H9 (cell line): ENCODE measurements around the gene ZMIZ2. TPM values are rescaled to one million over a fixed set of nuclear protein-coding genes. Genes with fewer than 3 reads are reported as not detected.

ENCODE experiments used
- DNase-seq: peaks from one replicate; pipeline ENCODE4 v3.0.0-alpha.2; 2017
- H2AFZ ChIP-seq: one replicate; pipeline ENCODE4 v1.6.1; 2013; ENCODE audit warnings: mild to moderate bottlenecking, low read length, control low read depth, moderate library complexity
- H2AK5ac ChIP-seq: 2 replicates; pipeline ENCODE4 v1.6.1; 2013; ENCODE audit warnings: low read length, control low read depth, mixed read lengths; ENCODE audit not compliant: insufficient read length
- H2BK120ac ChIP-seq: one replicate; pipeline ENCODE4 v1.6.1; 2013; ENCODE audit warnings: low read depth, mild to moderate bottlenecking, low read length, control low read depth, inconsistent platforms; ENCODE audit not compliant: poor library complexity, severe bottlenecking
- H2BK12ac ChIP-seq: 2 replicates; pipeline ENCODE4 v1.6.1; 2013; ENCODE audit warnings: low read length, control low read depth, mixed read lengths, low read depth; ENCODE audit not compliant: insufficient read length
- H2BK15ac ChIP-seq: 2 replicates; pipeline ENCODE4 v1.6.1; 2013; ENCODE audit warnings: low read depth, low read length, control low read depth
- H2BK20ac ChIP-seq: one replicate; pipeline ENCODE4 v1.6.1; 2013; ENCODE audit warnings: low read depth, mild to moderate bottlenecking, low read length, control low read depth, inconsistent platforms; ENCODE audit not compliant: poor library complexity, severe bottlenecking
- H2BK5ac ChIP-seq: 2 replicates; pipeline ENCODE4 v1.6.1; 2013; ENCODE audit warnings: low read length, control low read depth, mixed read lengths; ENCODE audit not compliant: insufficient read length
- H3K14ac ChIP-seq: 2 replicates; pipeline ENCODE4 v1.6.1; 2013; ENCODE audit warnings: low read length, control low read depth; ENCODE audit not compliant: insufficient read depth
- H3K18ac ChIP-seq: 2 replicates; pipeline ENCODE4 v1.6.1; 2013; ENCODE audit warnings: low read depth, mild to moderate bottlenecking, mixed read lengths, low read length, control low read depth; ENCODE audit not compliant: insufficient read length
- H3K23ac ChIP-seq: 2 replicates; pipeline ENCODE4 v1.6.1; 2013; ENCODE audit warnings: low read length, control low read depth, mixed read lengths, low read depth; ENCODE audit not compliant: insufficient read length
- H3K23me2 ChIP-seq: 2 replicates; pipeline ENCODE4 v1.6.1; 2013; ENCODE audit warnings: low read depth, mild to moderate bottlenecking, mixed read lengths, low read length, control low read depth; ENCODE audit not compliant: insufficient read length, poor library complexity, severe bottlenecking
- H3K27ac ChIP-seq: 2 replicates; pipeline ENCODE4 v1.5.1; 2013; ENCODE audit warnings: low read length, control low read depth, mixed read lengths, low read depth; ENCODE audit not compliant: insufficient read length
- H3K27me3 ChIP-seq: 2 replicates; pipeline ENCODE4 v1.6.1; 2013; ENCODE audit warnings: low read length, control low read depth, inconsistent platforms; ENCODE audit not compliant: insufficient read depth
- H3K4ac ChIP-seq: 2 replicates; pipeline ENCODE4 v1.6.1; 2013; ENCODE audit warnings: low read depth, mild to moderate bottlenecking, control low read depth, inconsistent platforms, low read length, moderate library complexity
- H3K4me1 ChIP-seq: 2 replicates; pipeline ENCODE4 v1.6.1; 2013; ENCODE audit warnings: low read length, control low read depth, inconsistent platforms; ENCODE audit not compliant: insufficient read depth
- H3K4me2 ChIP-seq: 2 replicates; pipeline ENCODE4 v1.6.1; 2013; ENCODE audit warnings: low read length, control low read depth, mixed read lengths; ENCODE audit not compliant: insufficient read length, insufficient read depth
- H3K56ac ChIP-seq: 2 replicates; pipeline ENCODE4 v1.6.1; 2013; ENCODE audit warnings: low read depth, mild to moderate bottlenecking, mixed read lengths, low read length, control low read depth; ENCODE audit not compliant: insufficient read length
- H3K79me1 ChIP-seq: 2 replicates; pipeline ENCODE4 v1.6.1; 2013; ENCODE audit warnings: low read depth, mild to moderate bottlenecking, moderate library complexity, low read length, control low read depth, inconsistent platforms; ENCODE audit not compliant: insufficient read depth, poor library complexity, severe bottlenecking
- H3K79me2 ChIP-seq: 2 replicates; pipeline ENCODE4 v1.6.1; 2013; ENCODE audit warnings: low read length, control low read depth, inconsistent platforms; ENCODE audit not compliant: insufficient read depth
- H3K9ac ChIP-seq: 2 replicates; pipeline ENCODE4 v1.6.1; 2013; ENCODE audit warnings: low read length, control low read depth, mixed read lengths; ENCODE audit not compliant: insufficient read length; ENCODE audit errors: extremely low read depth
- H3K9me3 ChIP-seq: one replicate; pipeline ENCODE4 v1.6.1; 2013; ENCODE audit warnings: low read depth, low read length, inconsistent platforms; ENCODE audit not compliant: control insufficient read depth
- H3T11ph ChIP-seq: one replicate; pipeline ENCODE4 v1.6.1; 2013; ENCODE audit warnings: mild to moderate bottlenecking, low read length, control low read depth, inconsistent platforms
- H4K20me1 ChIP-seq: one replicate; pipeline ENCODE4 v1.6.1; 2013; ENCODE audit not compliant: control insufficient read depth, insufficient read length, insufficient read depth
- H4K5ac ChIP-seq: 2 replicates; pipeline ENCODE4 v1.6.1; 2013; ENCODE audit warnings: low read depth, mild to moderate bottlenecking, mixed read lengths, low read length, control low read depth; ENCODE audit not compliant: insufficient read length
- H4K8ac ChIP-seq: replicated peaks from 2 replicates; pipeline ENCODE4 v1.6.1; 2013; ENCODE audit warnings: low read length, control low read depth, mixed read lengths, low read depth; ENCODE audit not compliant: insufficient read length
- H4K91ac ChIP-seq: 2 replicates; pipeline ENCODE4 v1.6.1; 2013; ENCODE audit warnings: low read depth, mild to moderate bottlenecking, moderate library complexity, mixed read lengths, low read length, control low read depth; ENCODE audit not compliant: insufficient read length
- H3K27ac Mint-ChIP-seq, 3 experiments: 2 replicates in 2 of 3; 3 replicates in 1 of 3; pipeline ENCODE4 v1.8.0; 2020 to 2021; ENCODE audit warnings: mixed read lengths in 3 of 3, mild to moderate bottlenecking in 1 of 3, moderate library complexity in 1 of 3
- H3K27me3 Mint-ChIP-seq: 2 replicates; pipeline ENCODE4 v1.8.0; 2021; ENCODE audit warnings: low read depth, mild to moderate bottlenecking, moderate library complexity, mixed read lengths
- H3K36me3 Mint-ChIP-seq, 3 experiments: 2 replicates in 2 of 3; 3 replicates in 1 of 3; pipeline ENCODE4 v1.8.0; 2020 to 2021; ENCODE audit warnings: low read depth in 3 of 3, mixed read lengths in 3 of 3; ENCODE audit not compliant: insufficient read depth in 1 of 3
- H3K4me1 Mint-ChIP-seq, 2 experiments: 2 replicates each; pipeline ENCODE4 v1.8.0; 2020; ENCODE audit warnings: mixed read lengths in 2 of 2
- H3K4me3 Mint-ChIP-seq, 2 experiments: 2 replicates in 1 of 2; 3 replicates in 1 of 2; pipeline ENCODE4 v1.8.0; 2020 to 2021; ENCODE audit warnings: mild to moderate bottlenecking in 2 of 2, mixed read lengths in 2 of 2, moderate library complexity in 1 of 2
- H3K9me3 Mint-ChIP-seq, 2 experiments: 2 replicates in 1 of 2; 3 replicates in 1 of 2; pipeline ENCODE4 v1.8.0; 2020; ENCODE audit warnings: mild to moderate bottlenecking in 2 of 2, mixed read lengths in 2 of 2, moderate library complexity in 1 of 2
- WGBS: extraction: QIAGEN DNeasy Blood & Tissue Kit; methylation state at CpG from one replicate; pipeline ENCODE4 v1.1.7; 2013; ENCODE audit warnings: missing lambda C conversion rate, low lambda C conversion rate, mixed read lengths; ENCODE audit not compliant: insufficient read length; ENCODE audit errors: extremely low coverage; 5-methylcytosine and 5-hydroxymethylcytosine counted together
- total RNA-seq: library from RNA; stranded (reverse); gene quantifications from 2 replicates; pipeline ENCODE4 v1.2.1, GENCODE V29; 2021
- TF ChIP-seq, protein P1 (sequence below): fragments of 200-600 bp; sonication (generic); conservative IDR thresholded peaks from 3 replicates; pipeline ENCODE4 v1.8.0; 2021; ENCODE audit warnings: antibody characterized with exemption, mild to moderate bottlenecking

The ZMIZ2 gene
- total RNA-seq, 1 experiment from 2014 or later, result 72.9 TPM

DNA sequence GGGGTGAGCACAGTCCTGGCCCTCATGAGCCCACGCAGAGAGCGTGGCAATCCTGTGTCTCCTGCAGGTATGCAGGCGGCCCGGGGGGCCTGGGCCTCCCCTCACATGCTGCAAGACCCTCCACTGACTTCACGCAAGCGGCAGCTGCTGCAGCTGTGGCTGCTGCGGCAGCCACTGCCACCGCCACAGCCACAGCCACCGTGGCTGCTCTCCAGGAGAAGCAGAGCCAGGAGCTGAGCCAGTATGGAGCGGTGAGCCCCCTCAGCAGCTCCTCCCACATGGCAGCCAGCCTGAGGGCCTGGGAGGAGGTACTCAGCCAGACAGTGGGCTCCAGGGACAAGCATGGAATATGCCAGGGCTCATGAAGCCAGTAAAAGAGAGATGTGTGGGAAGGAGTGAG, 8.7 kb downstream of the ZMIZ2 start:
- no peaks in the 10 kb centered on the region for H4K20me1 ChIP-seq
- peaks cover 2 to 5% of the 10 kb centered on the region in 2 experiments; a peak in 3 of 4 replicates for H3K4me1 Mint-ChIP-seq
- H4K8ac ChIP-seq, result no peak overlapping the region
- H3K14ac ChIP-seq, result no peak overlapping the region
- H2BK5ac ChIP-seq, result no peak overlapping the region
- H3K4me2 ChIP-seq, result no peak overlapping the region
- no peaks in the 10 kb centered on the region for H3K4me1 ChIP-seq
- no peak overlapping the region for H2AFZ ChIP-seq
- no peak overlapping the region for H2BK12ac ChIP-seq
- H3K9me3 Mint-ChIP-seq, result no peaks in the 10 kb centered on the region
- no peak overlapping the region for H3K18ac ChIP-seq
- H2AK5ac ChIP-seq, result no peak overlapping the region
- no peak overlapping the region for H3T11ph ChIP-seq
- no peak overlapping the region for H3K4me3 Mint-ChIP-seq
- H2BK120ac ChIP-seq, result no peak overlapping the region
- H2BK20ac ChIP-seq, result no peak overlapping the region
- no peaks in the 10 kb centered on the region; the same call in 1 of the 2 replicates for H3K79me2 ChIP-seq
- H3K23me2 ChIP-seq, result no peaks in the 10 kb centered on the region
- H3K23ac ChIP-seq, result no peak overlapping the region
- peaks cover 12 to 35% (median 29%) of the 10 kb centered on the region in 3 experiments; a peak in 6 of 7 replicates for H3K36me3 Mint-ChIP-seq
- no peak overlapping the region for H4K5ac ChIP-seq
- TF ChIP-seq, protein P1, sequence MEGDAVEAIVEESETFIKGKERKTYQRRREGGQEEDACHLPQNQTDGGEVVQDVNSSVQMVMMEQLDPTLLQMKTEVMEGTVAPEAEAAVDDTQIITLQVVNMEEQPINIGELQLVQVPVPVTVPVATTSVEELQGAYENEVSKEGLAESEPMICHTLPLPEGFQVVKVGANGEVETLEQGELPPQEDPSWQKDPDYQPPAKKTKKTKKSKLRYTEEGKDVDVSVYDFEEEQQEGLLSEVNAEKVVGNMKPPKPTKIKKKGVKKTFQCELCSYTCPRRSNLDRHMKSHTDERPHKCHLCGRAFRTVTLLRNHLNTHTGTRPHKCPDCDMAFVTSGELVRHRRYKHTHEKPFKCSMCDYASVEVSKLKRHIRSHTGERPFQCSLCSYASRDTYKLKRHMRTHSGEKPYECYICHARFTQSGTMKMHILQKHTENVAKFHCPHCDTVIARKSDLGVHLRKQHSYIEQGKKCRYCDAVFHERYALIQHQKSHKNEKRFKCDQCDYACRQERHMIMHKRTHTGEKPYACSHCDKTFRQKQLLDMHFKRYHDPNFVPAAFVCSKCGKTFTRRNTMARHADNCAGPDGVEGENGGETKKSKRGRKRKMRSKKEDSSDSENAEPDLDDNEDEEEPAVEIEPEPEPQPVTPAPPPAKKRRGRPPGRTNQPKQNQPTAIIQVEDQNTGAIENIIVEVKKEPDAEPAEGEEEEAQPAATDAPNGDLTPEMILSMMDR, result no peak
- no peaks in the 10 kb centered on the region for H3K27me3 ChIP-seq
- no peak overlapping the region for H3K56ac ChIP-seq
- no peak overlapping the region for H3K27ac Mint-ChIP-seq
- H3K9me3 ChIP-seq, result no peaks in the 10 kb centered on the region
- H2BK15ac ChIP-seq, result no peak overlapping the region
- WGBS, result no CpG with 5 or more reads among the region's 10 CpGs
- no peak overlapping the region for H3K27ac ChIP-seq
- H3K79me1 ChIP-seq, result no peaks in the 10 kb centered on the region
- no peak overlapping the region for H3K4ac ChIP-seq
- H3K27me3 Mint-ChIP-seq, result no peaks in the 10 kb centered on the region
- no peak for DNase-seq
- H3K9ac ChIP-seq, result no peak overlapping the region
- H4K91ac ChIP-seq, result no peak overlapping the region
